GM21825 (cell line): ENCODE data around the gene DNAH8.

ENCODE experiments used
- ATAC-seq: cut with Tn5 transposase; IDR thresholded peaks from one replicate; pipeline ENCODE4 v1.9.1; 2021; ENCODE audit warnings: mild to moderate bottlenecking, moderate library complexity; ENCODE audit not compliant: unreplicated experiment

Gene DNAH8

DNA sequence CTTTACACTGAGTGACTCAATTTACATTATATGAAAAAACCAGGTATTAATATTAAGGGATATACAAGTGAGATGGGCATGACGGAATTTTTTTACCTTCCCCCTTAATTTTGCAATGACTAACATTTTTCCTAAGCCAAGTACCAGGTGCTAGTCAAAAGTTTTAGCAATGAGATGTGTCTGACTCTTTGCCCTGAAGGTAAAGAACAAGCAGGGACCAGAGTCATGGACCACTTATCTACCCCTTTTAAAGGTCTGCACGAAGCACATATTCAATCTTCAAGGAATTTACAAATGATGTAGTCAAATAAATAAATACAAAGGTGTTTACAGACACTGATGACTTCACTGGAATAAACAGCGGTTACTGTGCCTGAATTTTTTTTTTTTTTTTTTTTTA is 13.6 kb upstream of the DNAH8 start:
- ATAC-seq: no peak

GRCh38 chr6:38702558-38703397 is 12.3 kb upstream of the DNAH8 start, which contains the start of gene GLO1:
TSS of gene GLO1 (minus strand) at chr6:38703145. CDS start at chr6:38703054, 91 bp downstream.
- peak; percentile 99 for ATAC-seq

GRCh38 chr6:38703949-38704590 is 11.0 kb upstream of the DNAH8 start:
- no peak for ATAC-seq

- ATAC-seq: no peak
Measured at GRCh38 chr6:38705924-38706323, 9.2 kb upstream of the DNAH8 start.

DNA sequence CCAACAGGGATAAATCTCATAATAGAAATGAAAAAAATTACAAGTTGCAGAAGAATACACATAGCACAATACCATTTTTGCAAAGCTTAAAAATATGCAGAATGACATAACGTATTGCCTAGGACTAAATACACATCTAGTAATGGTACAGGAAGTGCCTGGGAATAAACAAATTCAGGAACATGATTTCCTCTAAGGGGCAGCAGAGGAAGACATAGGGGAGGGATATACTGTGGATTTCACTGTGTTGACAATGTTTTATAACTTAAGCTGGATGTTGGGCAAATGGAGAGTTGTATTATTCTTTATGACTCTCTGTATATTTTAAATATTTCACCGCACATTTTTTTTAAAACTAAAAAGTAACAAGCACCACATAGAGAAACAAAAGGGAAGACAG is 6.6 kb upstream of the DNAH8 start:
- no peak for ATAC-seq

DNA sequence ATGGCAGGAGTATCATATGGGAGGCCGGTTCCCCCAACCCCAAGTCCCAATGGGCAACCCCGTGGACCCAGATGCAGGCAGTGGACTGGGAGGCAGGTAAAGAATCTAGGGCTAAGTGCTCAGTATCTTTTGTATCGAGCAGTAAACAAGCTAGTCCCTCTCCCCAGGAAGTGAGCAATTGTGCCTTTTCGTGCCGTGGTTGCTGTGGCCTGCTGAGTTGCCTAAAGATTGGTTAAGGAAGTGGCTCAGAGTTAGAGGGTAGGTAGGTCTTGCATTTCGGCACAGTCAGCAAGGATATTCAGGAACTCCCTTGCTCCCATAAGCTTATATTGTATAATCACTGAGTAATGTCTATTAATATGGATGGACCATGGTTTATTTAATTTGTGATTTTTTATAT is 1.3 kb upstream of the DNAH8 start:
- no peak for ATAC-seq

GRCh38 chr6:38714239-38715015 is 684 bp upstream of the DNAH8 start:
- ATAC-seq: no peak

DNA sequence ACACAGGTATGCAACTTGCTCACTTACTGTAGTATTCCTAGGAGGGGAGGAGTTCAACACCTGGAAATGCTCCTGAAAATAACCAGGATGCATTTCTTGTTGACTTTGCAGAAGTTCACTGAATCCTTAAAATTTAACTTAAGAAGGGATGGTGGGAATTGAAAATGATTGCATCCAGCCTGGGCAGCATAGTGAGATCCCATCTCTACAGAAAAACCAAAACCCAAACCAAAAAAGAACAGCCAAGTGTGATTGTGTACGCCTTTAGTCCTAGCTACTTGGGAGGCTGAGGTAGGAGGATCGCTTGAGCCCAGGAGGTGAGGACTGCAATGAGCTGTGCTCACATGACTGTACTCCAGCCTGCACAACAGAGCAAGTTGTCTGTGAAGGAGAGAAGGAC is 1.7 kb downstream of the DNAH8 start:
- ATAC-seq: no peak

GRCh38 chr6:38719358-38719757 is 4.2 kb downstream of the DNAH8 start:
- ATAC-seq: no peak

- ATAC-seq: no peak
Measured at GRCh38 chr6:38720295-38720694, 5.2 kb downstream of the DNAH8 start.

DNA sequence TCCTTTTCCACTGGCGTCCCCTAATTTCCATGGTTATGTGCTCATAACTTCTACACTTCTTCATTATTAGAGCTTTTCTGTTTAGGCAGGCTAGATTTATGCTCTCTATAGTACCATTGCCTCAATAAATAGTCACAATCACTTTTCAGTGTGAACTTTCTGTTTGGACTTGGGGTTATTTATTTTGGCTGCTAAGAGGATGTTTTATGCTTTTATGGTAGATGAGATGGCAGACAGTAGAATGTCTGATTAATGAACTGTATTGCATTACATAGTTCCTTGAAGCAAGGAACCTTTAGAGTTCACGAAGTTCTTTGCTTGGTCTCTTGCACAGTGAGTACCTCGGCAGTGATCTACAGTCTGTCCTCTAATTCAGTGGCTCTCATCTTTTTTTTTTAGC is 6.9 kb downstream of the DNAH8 start:
- no peak for ATAC-seq

DNA sequence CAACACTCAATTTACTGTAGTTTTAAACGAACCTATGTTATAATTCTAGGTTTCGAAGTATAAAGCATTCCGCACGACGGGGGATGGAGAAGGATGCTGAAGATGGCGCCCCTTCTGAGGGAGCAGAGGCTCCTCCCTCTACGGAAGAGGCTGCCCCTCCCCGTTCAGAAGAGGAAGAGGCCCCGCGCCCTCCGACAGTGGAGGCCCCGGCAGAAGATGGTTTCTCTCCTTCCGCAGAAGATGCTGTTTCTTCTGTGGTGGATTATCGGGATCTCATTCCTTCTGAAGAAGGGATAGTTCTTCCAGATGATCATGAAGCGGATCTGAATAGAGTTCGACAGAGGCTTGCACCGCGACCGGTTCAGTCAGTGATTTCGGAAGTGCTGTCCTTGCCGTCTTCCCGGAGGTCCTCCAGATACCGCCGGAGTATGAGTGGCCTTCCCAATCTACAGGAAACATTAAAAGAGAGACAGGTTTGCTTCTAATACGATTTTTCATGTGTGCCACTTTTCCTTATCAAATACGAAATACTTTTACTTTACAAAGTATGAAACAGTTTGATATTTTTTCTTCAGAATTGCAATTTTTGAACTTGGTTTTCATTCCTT is 7.7 kb downstream of the DNAH8 start:
- no peak for ATAC-seq

DNA sequence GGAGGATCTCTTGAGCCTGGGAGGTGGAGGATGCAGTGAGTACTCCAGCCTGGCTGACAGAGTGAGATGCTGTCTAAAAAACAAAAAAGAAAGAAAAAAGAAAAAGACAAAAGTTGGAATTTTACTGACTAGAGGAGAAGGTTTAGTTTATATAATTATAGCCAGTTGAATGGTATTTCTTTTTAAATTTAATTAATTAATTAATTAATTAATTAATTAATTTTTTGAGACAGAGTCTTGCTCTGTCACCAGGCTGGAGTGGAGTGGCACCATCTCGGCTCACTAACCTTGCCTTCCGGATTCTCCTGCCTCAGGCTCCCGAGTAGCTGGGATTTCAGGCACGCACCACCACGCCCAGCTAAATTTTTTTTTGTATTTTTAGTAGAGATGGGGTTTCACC is 8.7 kb downstream of the DNAH8 start:
- ATAC-seq: no peak

- ATAC-seq: no peak
Measured at GRCh38 chr6:38724343-38724742, 9.2 kb downstream of the DNAH8 start.

- no peak for ATAC-seq
Measured at GRCh38 chr6:38725414-38726183, 10.5 kb downstream of the DNAH8 start.

DNA sequence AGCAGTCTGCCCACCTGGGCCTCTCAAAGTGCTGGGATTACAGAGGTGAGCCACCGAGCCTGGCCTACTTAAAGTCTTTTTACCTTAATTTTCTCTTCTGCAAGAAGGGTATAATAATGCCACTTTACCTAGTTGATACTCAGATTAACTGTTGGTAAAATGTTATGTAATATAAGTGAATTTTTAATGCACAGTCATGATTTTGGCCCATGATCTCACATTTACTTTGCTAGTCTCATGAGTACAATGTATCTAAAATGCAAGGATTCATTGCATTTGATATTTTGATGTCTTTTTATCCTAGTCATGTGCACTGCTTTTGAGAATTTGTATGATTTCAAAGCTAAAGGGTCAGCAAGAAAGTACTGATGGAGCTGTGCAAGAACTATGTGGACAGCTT is 13.1 kb downstream of the DNAH8 start:
- ATAC-seq: no peak

GRCh38 chr6:38730140-38730862 is 15.2 kb downstream of the DNAH8 start:
- ATAC-seq: no peak

- no peak for ATAC-seq
Measured at GRCh38 chr6:38736951-38737350, 21.8 kb downstream of the DNAH8 start.

DNA sequence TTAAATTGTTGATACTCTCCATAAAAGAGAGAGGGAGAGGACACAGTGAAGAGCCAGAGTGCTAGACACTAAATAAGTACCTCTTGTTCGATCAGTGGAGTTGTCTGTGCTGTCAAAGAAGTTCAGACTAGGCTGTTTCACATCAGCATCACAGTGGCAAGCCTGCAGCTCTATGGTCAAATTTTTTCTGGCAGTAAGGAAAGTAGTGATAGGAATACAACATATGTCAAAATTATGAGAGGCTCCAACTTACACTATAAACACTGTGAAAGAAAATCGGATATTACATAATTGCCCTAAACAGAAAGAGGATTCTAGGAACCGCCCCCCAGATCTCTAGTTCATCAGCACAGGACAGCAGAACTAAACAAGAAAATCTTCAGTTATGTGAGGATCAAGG is 23.1 kb downstream of the DNAH8 start:
- ATAC-seq: no peak

DNA sequence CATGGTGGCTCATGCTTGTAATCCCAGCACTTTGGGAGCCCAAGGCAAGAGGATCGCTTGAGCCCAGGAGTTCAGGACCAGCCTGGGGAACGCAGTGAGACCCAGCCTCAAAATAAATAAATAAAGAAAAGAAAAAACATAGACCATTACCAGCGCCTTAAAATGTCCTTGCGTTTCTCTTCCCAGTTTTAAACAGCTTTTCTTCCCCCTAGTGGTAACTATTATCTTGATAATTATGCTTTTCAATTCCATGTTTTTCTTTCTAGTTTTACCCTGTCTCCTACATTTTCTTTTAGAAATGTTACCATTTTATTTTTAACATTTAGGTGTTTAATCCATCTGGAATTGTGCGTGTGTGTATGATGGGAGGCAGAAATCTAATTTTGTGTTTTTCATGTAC is 24.4 kb downstream of the DNAH8 start:
- no peak for ATAC-seq
